H1 (cell line): ENCODE measurements around the gene SEMA4D. TPM values are rescaled to one million over a fixed set of nuclear protein-coding genes. Genes with fewer than 3 reads are reported as not detected.

Experiments
- BRCA1 ChIP-seq: IDR thresholded peaks from 2 replicates; pipeline ENCODE4 v1.6.1; 2012; ENCODE audit warnings: low read depth, low read length, improper control_type of control experiment
- CEBPB ChIP-seq: IDR thresholded peaks from 2 replicates; pipeline ENCODE4 v1.6.1; 2012; ENCODE audit warnings: low read depth, low read length
- EGR1 ChIP-seq: IDR thresholded peaks from 2 replicates; pipeline ENCODE4 v1.6.1; 2011; ENCODE audit warnings: low read depth, low read length, borderline replicate concordance
- POLR2AphosphoS5 ChIP-seq: IDR thresholded peaks from 2 replicates; pipeline ENCODE4 v1.6.1; 2011; ENCODE audit warnings: low read depth, low read length
- POU5F1 ChIP-seq: IDR thresholded peaks from 2 replicates; pipeline ENCODE4 v1.6.1; 2011; ENCODE audit warnings: low read depth, mild to moderate bottlenecking, low read length, moderate library complexity
- RBBP5 ChIP-seq: IDR thresholded peaks from 2 replicates; pipeline ENCODE4 v1.7.1; 2012; ENCODE audit warnings: low read depth, mild to moderate bottlenecking, inconsistent platforms, low read length, moderate library complexity, borderline replicate concordance
- TAF1 ChIP-seq: IDR thresholded peaks from 2 replicates; pipeline ENCODE4 v1.6.1; 2011; ENCODE audit warnings: mild to moderate bottlenecking, low read depth, low read length
- polyA plus RNA-seq, 7 experiments: library from polyadenylated mRNA; depleted of rRNA in 3 of 7; stranded (reverse) in 5 of 7; unstranded in 2 of 7; fragments of >200 nt in 5 of 7; fragments of 200-250 nt in 2 of 7; gene quantifications; 1 replicate in 5 of 7; 2 replicates in 1 of 7; 4 replicates in 1 of 7; pipeline versions ENCODE4 v1.2.1 to v1.2.3, GENCODE V29; 2011 to 2013; ENCODE audit warnings: missing spikeins in 2 of 7, mixed read lengths in 2 of 7
- total RNA-seq: library from RNA; stranded (reverse); fragmentation: NEBNext Ultra II Directional; extraction: Animal tissue kit (Norgen Biotek cat#: 25700); gene quantifications from 2 replicates; pipeline ENCODE4 v1.2.1, GENCODE V29; 2021

SEMA4D gene
- total and polyA plus RNA-seq, 2 of the 8 experiments (the other 6 are each of a cell fraction or from before 2014, with no cell fraction given), result 21.0 to 70.4 TPM

- TF ChIP-seq RBBP5, result no peak
- TF ChIP-seq POU5F1, result no peak
- TF ChIP-seq CEBPB, result no peak
- TF ChIP-seq TAF1, result no peak
- TF ChIP-seq POLR2AphosphoS5, result no peak
- TF ChIP-seq BRCA1, result no peak
- TF ChIP-seq EGR1, result no peak
These were observed 78.9 kb downstream of the SEMA4D start (continued) for GRCh38 chr9:89418882-89419640.
